Testis (tissue), 2 donors: ENCODE results near the gene BANK1.

ENCODE experiments used
- CTCF ChIP-seq, 3 experiments: fragments of 450-650 bp in 2 of 3; fragments of 200-600 bp in 1 of 3; sonication (generic) in 1 of 3; IDR thresholded peaks; one replicate each; pipeline ENCODE4 v1.5.1; 2016 to 2019; ENCODE audit warnings: antibody characterized with exemption in 3 of 3, mild to moderate bottlenecking in 2 of 3, moderate library complexity in 1 of 3
- POLR2A ChIP-seq: fragments of 450-650 bp; IDR thresholded peaks from one replicate; pipeline ENCODE4 v1.6.1; 2017; ENCODE audit warnings: antibody characterized with exemption, mild to moderate bottlenecking, moderate library complexity

GRCh38 chr4:101801958-101802357, 11.4 kb downstream of the BANK1 start:
- no peak for TF ChIP-seq CTCF (IDR thresholded peaks at IDR 0.05)
- TF ChIP-seq POLR2A = no peak
